Choroid plexus epithelial cell (primary cell): ENCODE measurements around the gene MVB12B.

Experiments
- DNase-seq: peaks from one replicate; pipeline ENCODE4 v3.0.0-alpha.2; 2010; ENCODE audit warnings: low read depth
- H3K4me3 ChIP-seq: 2 replicates; pipeline ENCODE4 v1.5.1; 2011; ENCODE audit warnings: low read depth, mild to moderate bottlenecking, control low read depth, low read length, moderate library complexity
- CTCF ChIP-seq: conservative IDR thresholded peaks from 2 replicates; pipeline ENCODE4 v1.5.1; 2011; ENCODE audit warnings: low read depth, mild to moderate bottlenecking, control low read depth, inconsistent platforms, low read length, moderate library complexity

The MVB12B gene

GRCh38 chr9:126410229-126410628 lies 83.6 kb downstream of the MVB12B start:
- H3K4me3 ChIP-seq, result no peak overlapping the region
- no peak for DNase-seq
- no peak for TF ChIP-seq CTCF

DNA sequence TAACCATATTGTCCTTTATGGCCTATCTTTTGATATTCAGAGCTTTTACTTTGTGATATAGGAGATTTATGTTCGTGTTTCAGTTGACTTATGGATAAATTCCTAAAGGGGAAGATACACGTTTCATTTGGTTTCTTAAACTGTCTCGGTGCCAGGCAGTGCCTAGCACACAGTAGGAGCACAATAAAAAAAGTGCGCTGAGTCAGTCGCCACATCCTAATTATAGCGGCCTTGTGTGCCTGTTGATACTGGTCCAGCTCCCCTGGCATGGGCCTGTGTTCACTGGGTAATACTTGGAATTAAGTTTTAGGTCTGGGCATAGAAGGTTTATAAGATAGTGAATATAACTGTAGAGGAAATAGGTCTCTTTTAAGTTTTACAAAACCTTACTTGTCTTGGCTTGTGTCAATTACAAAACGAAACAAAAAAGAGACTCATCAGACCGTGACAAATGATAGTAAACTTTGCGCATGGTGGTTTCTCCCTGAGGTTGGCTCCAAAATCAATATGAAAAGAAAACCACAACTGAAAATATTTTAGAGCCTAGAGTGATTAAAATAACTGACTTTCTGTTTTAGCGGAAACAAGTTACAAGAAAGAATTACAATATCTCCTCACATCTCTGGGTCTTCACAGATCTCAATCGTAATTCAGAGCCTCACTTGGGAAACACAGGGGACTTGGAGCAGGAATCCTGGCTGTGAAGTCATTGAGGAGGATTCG lies 84.8 kb downstream of the MVB12B start:
- TF ChIP-seq CTCF, result no peak
- DNase-seq, result no peak
- H3K4me3 ChIP-seq, result no peak overlapping the region

DNA sequence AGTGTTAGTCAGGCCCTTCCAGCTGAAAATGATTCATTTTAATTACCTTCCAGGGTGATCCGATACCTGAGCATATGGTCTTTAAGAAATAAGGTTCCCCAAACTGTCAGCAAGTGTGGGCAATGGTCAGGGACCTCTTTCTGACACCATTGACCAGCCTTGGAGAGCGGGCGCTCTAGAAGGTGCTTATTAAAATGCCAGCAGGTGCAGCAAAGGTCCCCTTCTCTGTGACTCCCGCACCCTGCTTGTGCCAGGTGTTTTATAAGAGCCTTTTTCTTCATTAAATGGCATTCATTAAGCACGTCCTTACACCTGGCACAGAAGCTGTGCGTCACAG lies 85.3 kb downstream of the MVB12B start:
- no peak for DNase-seq
- H3K4me3 ChIP-seq, result no peak overlapping the region
- no peak for TF ChIP-seq CTCF

GRCh38 chr9:126412905-126413304 lies 86.3 kb downstream of the MVB12B start:
- TF ChIP-seq CTCF, result no peak
- no peak overlapping the region for H3K4me3 ChIP-seq
- no peak for DNase-seq

- TF ChIP-seq CTCF, result no peak
- H3K4me3 ChIP-seq, result no peak overlapping the region
- DNase-seq, result no peak
These were observed 86.9 kb downstream of the MVB12B start for GRCh38 chr9:126413391-126414068.

- DNase-seq, result no peak
- no peak overlapping the region for H3K4me3 ChIP-seq
- no peak for TF ChIP-seq CTCF
These were observed 89.2 kb downstream of the MVB12B start for GRCh38 chr9:126415741-126416370.
